Measurements from ENCODE around the gene ELMO1. TPM values are rescaled to one million over a fixed set of nuclear protein-coding genes. Genes with fewer than 3 reads are reported as not detected.
A peak's percentile ranks its signal among the peaks of the same experiment; 100 is the strongest.
"Not testable (repeated sequence)": the region's sequence is repeated elsewhere in the genome, so short reads cannot be mapped to it uniquely, and the experiment has no call there.

The ELMO1 gene
- total RNA-seq, 1 experiment from 2014 or later: 24.0 TPM

- DNase-seq (ENCODE audit: low spot score): peak; percentile 85
Measured at GRCh38 chr7:37193087-37193774, 255.4 kb downstream of the ELMO1 start.

- no peak for DNase-seq (ENCODE audit: low spot score)
Measured at GRCh38 chr7:37191797-37192196, 256.9 kb downstream of the ELMO1 start.

GRCh38 chr7:37187179-37187578, 261.5 kb downstream of the ELMO1 start:
- DNase-seq (ENCODE audit: low spot score): no peak

GRCh38 chr7:37186753-37187152, 261.9 kb downstream of the ELMO1 start:
- no peak for DNase-seq (ENCODE audit: low spot score)

- DNase-seq (ENCODE audit: low spot score): no peak
Measured at GRCh38 chr7:37181550-37181932, 267.1 kb downstream of the ELMO1 start.

GRCh38 chr7:37180828-37181549, 267.7 kb downstream of the ELMO1 start:
- no peak for DNase-seq (ENCODE audit: low spot score)

GRCh38 chr7:37176079-37176478, 272.6 kb downstream of the ELMO1 start:
- DNase-seq (ENCODE audit: low spot score): no peak

GRCh38 chr7:37174460-37174859, 274.2 kb downstream of the ELMO1 start:
- DNase-seq (ENCODE audit: low spot score): no peak

- no peak for DNase-seq (ENCODE audit: low spot score)
Measured at GRCh38 chr7:37173670-37174069, 275.0 kb downstream of the ELMO1 start.

GRCh38 chr7:37162106-37162505, 286.6 kb downstream of the ELMO1 start:
- DNase-seq (ENCODE audit: low spot score): no peak

GRCh38 chr7:37160656-37161055, 288.0 kb downstream of the ELMO1 start:
- no peak for DNase-seq (ENCODE audit: low spot score)

- no peak for DNase-seq (ENCODE audit: low spot score)
Measured at GRCh38 chr7:37153376-37153775, 295.3 kb downstream of the ELMO1 start.

- DNase-seq (ENCODE audit: low spot score): no peak
Measured at GRCh38 chr7:37151741-37152413, 296.8 kb downstream of the ELMO1 start.

- no peak for DNase-seq (ENCODE audit: low spot score)
Measured at GRCh38 chr7:37150856-37151255, 297.8 kb downstream of the ELMO1 start.

- DNase-seq (ENCODE audit: low spot score): no peak
Measured at GRCh38 chr7:37150180-37150579, 298.5 kb downstream of the ELMO1 start.

GRCh38 chr7:37149773-37150124, 298.9 kb downstream of the ELMO1 start:
- no peak for DNase-seq (ENCODE audit: low spot score)

- no peak for DNase-seq (ENCODE audit: low spot score)
Measured at GRCh38 chr7:37149051-37149772, 299.5 kb downstream of the ELMO1 start.

GRCh38 chr7:37145682-37146081, 303.0 kb downstream of the ELMO1 start:
- no peak for DNase-seq (ENCODE audit: low spot score)

- DNase-seq (ENCODE audit: low spot score): no peak
Measured at GRCh38 chr7:37144423-37144822, 304.2 kb downstream of the ELMO1 start.

- DNase-seq (ENCODE audit: low spot score): no peak
Measured at GRCh38 chr7:37142958-37143357, 305.7 kb downstream of the ELMO1 start.

- no peak for DNase-seq (ENCODE audit: low spot score)
Measured at GRCh38 chr7:37141742-37142141, 306.9 kb downstream of the ELMO1 start.

GRCh38 chr7:37133902-37134301, 314.8 kb downstream of the ELMO1 start:
- DNase-seq (ENCODE audit: low spot score): not testable (repeated sequence)

Data from A172 (cell line).